ENCODE measurements around the gene COL13A1.

Gene COL13A1

DNA sequence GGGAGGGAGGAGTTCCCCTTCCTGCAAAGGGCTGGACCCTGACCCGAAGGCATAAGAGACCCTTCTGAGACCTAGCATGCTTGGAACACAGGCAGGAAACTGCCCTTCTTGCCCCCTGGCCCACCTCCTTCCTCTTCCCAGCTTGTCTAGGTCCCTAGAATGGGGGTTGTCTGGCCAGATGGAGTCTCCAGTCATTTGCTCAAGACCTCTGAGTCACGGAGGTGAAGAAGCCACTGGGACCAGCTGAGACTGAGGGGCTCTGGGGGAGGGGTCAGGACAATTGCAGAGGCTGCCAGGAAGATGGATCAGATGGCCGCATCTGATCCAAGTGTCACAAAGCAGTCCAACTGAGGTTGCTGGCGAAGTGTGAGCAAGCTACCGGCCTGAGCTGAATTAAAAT is 46.2 kb downstream of the COL13A1 start:
- no peak for DNase-seq

DNA sequence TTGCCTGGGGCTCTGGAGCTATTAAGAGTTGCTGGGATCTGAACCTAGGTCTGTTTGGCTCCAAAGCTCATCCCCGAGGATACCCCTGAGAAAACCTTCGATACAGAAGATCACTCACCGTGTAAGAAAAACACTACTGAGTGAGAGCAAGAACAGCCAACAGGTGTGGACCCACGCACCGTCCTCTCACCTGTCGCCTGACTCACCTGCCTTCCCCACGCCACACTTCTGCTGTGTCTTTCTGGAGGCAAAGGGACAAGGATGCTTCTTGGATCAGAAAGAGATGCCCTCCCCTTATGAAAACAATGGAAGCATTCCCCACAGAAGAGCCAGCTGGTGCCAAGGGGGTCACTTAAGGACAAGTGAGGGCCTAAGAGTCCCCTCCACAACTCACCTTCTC is 46.7 kb downstream of the COL13A1 start:
- no peak for DNase-seq

DNA sequence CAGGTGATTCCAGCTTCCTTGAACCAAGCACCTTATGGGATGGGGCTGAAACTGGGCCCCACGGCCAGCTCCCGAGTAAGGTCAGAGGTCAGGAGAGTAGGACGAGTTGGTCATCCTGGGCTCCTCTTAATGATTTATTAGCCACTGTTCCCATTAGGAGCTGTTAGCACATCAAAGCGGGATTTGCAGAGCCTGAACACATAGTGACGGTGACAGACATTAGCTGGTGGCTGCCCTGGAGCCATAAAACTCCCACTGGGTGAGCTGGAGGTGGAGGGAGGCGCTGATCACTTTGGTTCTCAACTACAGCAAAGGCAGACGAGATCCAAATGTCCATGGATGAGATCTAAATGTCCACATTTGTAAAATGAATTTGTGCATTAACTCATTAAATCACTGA is 48.1 kb downstream of the COL13A1 start:
- no peak for DNase-seq

DNA sequence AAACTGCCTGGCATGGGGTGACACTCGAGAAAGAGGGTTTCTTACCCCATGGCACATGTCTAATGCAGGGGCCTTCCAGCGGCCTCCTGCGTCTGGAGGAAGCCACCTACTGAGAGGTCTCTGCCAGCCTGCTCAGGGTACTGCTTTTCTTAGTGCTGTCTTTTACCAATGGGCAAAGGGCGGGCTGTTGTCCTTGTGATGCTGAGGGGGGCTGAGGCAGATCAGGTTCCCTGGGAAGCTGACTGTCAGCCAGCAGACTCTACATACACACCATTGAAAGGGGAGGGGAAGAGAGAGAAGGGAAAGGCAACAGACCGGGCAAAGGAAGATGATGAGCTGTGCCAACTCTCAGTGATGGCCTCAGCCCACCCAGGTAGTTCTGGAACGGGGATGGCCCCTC is 48.7 kb downstream of the COL13A1 start:
- no peak for DNase-seq

DNA sequence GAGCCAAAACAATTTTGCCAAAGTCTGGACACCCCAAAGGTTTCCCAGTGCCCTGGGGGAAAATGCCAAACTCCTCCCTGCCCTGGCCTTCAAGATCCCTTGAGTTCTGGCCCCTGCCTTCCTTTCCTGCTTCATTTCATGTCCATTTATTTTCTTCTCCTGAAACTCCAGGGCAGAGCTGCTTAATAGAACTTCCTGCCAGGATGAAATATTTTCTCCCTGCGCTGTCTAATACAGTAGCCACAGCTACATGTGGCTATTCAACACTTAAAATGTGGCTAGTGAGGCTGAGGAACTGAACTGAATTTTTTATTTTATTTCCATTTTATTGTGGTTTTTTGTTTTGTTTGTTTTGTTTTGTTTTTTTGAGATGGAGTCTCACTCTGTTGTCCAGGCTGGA is 49.6 kb downstream of the COL13A1 start:
- DNase-seq = no peak

DNA sequence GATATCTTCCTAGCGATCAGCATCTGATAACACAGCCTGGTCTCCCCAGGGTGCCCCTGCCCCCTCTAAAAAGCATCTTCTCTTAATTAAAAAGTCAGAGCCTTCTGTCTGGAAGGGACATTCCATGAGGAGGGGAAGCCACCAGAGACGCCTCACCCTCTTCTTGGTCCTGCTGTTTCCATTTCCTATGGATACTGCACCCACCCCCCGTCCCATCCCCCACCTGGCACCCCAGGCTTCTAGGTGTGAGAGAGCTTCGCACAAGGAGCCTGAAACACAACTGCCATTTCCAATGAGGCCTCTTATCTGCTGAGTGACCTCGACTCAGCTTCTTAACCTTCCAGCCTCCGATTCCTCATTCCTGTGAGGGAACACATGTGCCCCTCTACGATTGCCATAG is 51.4 kb downstream of the COL13A1 start:
- DNase-seq = no peak

DNA sequence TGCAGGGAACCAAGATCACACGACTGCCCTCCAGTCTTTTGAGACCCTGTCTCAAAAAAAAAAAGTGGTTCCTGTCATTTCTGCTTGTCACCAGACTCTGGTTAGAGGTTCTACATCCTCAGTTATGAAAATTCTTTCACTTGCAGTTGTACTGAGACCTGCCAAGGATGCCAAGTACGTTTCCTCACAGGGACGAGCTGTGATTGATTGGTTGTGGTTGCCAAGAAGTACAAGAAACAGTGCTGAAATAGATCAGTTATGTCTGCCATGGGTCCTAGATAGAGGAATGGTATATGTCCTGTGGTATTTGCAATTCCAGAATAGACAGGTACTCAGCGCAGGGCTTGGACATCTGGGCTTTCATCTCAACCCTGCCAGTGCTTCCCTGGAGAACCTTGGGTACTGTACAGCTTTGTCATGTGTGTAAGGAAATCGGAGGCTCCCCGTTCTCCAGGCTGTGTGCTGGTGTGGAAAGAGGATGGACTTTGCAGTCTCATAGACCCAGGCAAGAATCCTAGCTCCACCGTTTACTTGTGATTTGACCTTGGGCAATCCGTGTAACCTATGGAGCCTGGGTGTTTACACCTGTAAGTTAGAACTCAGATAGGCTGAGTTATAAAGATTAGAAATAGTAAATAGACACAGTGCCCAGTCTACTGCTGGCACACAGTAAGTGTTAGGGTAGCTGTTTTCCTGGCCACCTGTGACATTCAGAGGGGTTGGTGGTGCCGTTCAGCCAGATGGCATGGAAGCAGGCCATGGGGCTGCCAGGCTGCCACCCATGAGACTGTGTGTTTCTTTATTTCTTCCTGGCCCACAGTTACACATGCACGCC is 53.0 kb downstream of the COL13A1 start:
- no peak for DNase-seq

DNA sequence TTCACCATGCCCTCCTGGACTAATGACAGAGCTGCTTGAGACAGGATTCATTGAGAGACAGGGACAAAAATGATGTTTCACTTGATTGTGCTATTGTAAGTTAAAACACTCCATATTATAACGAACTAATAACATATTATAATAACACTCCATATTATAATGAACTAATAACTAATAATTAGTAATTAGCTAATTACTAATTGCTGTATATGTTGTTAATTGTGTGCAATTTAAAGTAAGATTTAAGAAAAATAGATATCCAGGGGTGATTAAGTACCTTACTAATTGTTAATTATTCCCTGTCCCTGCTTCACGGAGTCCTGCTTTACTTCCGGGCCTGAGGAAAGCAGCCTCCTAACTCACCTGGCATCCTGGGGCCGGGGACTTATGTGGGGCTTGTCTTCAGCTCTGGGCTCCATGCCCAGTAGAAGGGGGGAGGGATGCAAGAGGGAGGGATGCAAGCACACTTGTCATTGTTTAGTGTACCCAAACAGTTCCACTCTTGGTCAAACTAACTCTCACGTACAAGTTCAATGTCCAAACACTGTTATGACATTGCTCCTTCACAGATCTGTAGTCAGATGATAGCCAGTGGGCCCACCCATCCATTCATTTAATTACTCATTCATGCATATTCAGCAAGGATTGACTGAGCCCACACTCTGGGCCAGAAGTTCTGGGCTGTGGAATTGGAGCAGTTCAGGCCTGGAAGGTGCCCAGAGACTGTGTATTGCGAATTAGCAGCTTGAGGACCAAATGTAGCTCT is 53.8 kb downstream of the COL13A1 start:
- DNase-seq = no peak

DNA sequence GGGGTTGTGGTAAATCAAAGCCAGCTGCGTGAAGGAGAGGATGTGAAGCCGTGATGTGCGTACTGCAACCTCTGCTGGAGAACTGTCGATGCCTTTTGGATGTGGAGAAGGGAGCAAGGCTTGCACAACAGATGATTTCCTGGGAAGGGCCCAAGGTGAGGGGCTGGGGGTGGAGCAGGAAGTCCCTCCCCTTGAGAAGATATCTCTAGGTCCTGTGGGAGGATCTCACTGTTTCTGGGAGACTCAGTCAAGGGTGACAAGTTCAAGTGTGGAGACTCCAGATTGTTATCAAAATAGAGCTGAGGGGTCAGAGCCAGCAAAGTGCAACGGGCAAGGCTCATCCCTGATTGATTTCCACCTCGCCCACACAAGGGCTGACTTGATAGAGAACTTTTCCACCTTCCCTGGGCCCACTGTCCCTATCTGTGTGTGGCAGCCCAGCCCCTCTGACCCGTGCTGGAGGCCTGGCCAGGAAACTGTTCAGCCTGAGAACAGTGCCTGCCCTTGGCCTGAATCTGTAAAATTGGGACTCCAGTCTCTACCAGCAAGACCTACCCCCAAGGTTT is 55.0 kb downstream of the COL13A1 start:
- DNase-seq = no peak

DNA sequence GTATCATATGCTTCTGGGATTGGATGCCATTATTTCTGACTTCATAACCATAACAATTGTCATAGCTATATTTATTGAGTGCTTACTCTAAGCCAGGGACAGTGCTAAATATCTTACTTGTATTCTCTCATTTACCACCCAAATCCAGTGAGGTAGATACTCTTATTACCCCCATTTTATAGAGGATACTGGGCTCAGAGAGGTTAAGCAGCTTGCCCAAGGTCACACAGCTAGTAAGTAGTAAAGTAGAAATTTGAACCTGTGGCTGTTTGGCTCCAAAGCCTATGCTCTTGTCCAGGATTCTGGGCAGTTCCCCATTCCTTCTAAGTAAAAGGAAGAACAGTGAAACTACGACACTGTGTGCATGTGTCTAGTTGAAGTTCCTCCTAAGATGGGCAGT is 56.5 kb downstream of the COL13A1 start:
- no peak for DNase-seq

DNA sequence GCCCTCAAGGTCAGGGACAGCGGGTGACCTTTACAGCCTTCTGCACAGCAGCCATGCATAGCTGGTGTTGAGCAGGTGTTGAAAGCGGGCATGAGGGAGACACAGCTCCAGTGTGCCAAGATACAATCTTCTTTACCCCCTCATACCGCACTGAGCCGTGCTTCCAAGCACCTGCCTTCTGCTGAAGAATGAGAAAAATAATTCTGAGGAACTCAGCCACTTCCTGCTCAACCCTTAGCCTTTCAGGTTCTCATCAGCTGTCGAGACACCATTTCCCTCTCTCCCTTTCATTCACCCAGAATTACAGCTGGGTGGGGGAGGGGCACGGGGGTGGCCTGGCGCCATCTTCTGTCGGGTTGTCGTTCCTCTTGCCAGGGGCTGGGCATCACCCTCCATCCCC is 58.6 kb downstream of the COL13A1 start:
- no peak for DNase-seq

DNA sequence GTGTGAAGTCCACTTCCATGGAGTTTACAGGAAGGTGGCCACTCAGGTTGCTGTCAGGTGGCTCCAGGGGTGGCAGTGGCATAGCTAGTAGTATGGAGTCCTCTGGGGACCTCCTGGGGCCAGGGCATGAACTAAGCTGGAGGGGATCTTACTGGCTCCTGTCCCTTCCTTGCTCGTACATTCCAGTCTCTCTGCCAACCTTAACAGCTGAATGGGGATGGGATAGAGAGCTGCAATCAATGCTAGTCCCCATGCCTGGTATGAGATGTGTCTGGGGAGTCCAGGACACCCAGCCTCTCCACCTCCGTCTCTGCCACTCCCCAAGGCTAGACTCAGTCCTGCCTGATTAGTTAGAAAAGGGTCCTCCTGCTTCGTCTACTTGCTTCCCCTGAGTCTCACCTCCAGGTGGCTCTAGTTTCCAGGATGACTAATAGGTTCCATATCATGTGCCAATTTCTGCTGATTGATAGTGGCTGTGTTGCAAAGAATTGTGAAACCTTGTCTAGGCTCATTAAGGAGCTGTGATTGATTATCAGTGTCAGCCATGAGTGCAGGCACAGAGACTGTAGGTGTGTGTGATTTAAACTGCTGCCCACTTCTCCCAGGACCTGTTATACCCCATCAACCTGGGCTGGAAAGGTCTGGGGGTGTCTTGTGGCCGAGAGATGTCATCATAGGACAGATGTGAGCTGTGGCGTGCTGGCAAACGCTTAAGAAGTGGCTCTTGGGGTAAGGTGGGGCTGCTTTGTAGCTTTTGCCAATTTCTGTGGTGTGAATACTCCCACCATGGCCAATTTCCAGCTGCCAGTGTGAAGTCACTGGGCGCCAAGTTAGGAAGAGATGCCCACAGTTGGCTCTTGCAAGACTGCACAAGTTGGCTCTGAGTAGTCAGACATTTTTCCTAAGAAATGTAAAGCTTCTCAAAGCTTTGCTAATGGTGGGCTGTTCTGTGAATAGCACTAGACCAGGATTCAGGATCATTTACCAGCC is 59.8 kb downstream of the COL13A1 start:
- no peak for DNase-seq

DNA sequence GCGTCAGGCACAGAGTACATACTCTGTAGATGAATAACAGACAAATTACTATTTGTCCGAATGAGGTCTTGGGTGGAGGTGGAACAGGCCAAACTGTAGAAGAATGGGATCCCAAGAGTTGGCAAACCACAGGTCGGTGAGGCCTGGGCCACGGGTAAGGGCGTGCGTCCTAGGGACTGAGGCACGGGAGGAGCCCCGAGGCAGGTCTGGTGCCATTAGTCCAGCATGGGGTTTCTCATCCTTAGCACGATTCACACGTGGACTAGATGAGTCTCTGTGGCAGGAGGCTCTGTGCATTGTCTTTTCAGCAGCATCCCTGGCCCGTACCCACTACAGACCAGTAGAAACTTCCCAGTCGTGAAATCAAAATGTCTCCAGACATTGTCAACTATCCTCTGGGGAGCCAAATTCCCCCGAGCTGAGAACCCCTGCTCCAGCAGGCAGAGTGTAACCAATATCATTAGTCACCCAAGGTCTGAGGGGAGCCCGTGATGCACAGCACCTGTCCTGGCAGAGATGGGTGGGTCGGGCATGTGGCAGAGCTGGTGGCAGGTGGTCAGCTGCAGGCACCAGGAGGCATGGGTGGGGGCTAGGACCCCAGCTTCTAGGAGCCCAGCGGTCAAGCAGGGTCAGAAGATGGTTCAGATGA is 61.3 kb downstream of the COL13A1 start:
- DNase-seq = no peak

DNA sequence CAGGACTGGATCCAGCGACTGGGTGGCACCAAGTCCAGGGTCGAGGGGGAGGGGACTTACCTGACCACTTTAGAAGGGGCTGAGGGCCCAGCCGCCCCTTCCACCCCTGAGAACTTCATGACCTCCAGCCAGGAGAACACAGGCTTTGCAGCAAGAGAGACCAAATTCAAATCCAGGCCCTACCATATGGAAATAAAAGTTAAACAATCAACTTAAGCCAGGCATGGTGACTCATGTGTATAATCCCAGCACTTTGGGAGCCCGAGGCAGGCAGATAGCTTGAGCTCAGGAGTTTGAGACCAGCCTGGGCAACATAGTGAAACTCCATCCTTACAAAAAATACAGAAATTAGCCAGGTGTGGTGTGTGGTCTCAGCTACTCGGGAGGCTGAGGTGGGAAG is 61.9 kb downstream of the COL13A1 start:
- no peak for DNase-seq

DNA sequence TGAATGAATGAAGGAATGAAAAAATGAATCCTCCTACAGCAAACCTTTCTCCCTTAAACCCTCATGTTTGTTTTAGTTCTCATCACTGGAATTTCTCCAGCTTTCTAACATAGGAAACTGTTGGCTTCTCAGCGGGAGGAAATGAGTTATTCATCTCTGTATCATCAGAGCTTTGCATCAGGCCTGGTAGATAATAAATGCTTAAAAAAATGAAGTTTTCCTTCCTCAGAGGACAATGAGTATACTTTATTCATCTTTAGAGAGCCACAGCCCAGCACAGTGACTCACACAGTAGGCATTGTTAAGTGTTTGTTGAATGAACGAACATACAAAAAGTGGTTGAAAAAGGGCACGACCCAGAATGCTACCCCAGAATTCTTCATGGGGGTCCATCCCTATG is 62.6 kb downstream of the COL13A1 start:
- no peak for DNase-seq

DNA sequence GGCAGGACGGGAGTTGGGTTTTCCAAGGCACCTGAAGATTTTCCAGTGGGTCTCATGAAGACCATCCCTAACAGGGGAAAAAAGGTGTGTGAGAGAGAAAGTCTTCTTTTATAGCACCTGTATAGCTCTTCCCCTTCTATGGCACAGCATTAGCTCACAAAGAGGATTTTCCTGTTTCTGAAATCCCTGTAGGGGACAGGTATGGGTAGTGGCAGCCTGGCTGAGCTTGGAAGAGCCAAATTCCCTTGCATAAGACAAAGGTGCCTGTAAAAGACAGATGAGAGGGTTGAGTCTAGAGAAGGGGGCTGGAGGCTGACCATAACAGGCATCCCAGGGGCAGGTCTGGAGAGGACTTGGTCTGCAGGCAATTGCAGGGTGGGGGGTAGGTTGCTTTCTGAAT is 63.7 kb downstream of the COL13A1 start:
- DNase-seq = no peak

DNA sequence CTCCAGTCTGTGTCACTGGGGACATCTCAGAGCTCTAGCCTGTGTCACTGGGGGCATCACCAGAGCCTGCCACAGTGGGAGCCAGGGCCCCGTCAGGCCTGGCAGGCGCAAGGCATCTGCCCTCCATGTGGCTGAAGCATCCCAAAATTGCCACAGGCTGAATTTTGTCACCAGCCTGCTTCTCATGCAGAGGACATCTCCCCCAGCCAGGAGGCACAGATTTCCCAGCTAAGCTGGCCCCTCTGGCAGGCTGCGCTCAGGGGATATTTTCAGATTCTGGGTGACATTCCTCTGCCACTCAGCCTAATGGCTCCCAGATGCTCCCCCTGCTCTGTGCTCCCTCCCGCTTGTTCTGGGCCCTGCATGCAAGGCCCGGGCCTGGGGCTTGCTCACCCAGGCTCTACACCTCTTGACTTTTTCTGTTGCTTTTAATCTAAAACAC is 64.6 kb downstream of the COL13A1 start:
- DNase-seq = no peak

DNA sequence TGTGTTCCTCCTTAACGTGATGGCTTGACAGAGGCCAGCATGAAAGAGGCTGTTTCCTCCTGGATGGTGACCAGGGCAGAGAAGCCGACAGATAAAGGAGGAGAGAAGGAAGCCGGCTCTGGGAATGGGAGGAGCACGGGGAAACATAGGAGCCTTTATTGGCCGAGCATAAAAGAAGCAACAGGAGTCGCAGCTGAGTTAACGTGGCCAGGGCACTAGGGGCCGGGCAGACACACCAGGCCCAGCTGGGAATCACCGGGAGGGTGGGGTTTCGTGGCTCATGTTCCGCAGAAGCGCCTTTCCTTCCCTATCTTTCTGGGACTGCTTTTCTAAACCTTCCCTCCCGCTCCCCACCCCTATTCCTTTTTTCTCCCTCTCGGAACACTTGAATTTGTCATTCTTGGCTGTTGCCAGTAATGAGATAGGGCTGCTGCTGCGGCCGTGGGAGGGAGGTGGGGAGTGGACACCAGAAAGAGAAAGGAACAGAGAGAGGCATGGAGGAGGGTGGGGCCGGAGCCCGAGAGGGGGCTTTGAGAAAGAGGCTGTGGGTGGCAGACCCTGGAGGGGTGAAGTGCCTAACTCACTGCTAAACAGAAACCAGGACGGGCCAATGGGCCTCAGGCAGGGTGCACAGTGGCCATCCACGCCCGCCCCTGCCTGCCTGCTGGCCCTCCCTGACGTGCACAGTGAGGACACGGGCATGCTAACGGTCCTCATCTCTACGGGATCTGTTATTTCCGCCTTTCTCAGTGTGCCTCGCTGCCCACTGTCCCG is 65.2 kb downstream of the COL13A1 start:
- DNase-seq = no peak

DNA sequence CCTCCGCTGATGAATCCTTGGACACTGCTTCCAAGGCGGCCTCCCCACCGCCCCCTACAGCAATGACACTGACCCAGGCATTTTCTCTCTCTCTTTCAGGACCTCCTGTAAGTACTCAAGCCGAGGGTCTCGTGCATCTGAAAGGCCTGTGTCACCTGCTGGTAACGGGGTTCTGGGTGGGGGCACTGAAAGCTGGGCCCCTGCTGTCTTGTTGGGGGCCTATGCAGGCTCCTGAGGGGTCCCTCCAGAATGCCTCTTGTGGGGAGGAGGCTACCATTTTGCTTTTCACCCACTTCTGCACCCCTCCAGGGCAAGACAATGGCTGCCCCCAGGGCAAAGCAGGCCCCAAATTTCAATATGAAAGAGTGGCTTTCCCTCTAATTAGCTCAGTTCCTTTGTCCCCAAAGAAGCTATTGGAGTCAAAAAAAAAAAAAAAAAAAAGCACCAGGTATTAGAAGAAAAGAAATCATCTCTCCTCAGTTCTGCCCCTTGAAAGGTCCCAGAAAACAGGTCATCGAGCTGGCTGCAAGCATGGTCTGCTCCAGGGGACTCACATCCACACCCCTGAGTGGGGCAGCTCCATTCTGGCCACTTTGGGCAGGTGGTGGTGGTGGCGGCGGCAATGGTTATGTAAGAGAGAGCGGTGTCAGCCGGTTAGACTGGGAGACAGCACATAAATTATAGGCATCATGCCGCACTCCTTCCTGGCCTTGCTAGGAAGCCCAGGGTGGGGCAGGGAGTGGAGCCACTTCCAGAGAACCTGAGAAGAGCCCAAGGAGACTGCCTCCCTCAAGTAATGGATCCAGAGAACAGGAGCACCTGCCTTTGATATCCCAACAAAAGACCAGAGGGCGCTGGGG is 66.2 kb downstream of the COL13A1 start:
- no peak for DNase-seq

DNA sequence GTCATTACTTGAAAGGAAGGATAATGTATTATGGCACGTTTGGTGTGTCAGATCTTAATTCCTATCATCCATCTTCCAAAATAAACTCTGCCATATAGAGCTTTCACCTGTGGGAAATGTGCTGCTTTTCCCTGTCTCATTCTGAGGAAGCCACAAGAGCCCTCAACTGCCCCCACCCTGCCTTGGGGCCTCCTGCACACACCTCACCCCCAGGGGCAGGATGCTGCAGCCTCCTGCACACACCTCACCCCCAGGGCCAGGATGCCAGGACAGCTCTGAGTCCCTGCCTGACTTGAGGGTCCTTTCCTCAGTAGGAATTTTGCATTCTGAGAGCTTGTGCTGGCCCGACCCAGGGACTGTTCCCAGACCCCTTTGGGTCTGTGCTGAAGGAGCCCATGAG is 67.1 kb downstream of the COL13A1 start:
- no peak for DNase-seq

All from SIG-M5 (cell line).